T-helper 1 cell treated with Interleukin-12 subunit alpha and Interleukin-12 subunit beta and Interleukin-4 antibody, amounts not matched to agents 30 μg/mL and 1 μg/mL, for 36 hours (primary cell): ENCODE results near the gene NIBAN1.
A peak's percentile ranks its signal among the peaks of the same experiment; 100 is the strongest.

Experiments
- H3K27ac Mint-ChIP-seq: one replicate; pipeline ENCODE4 v1.8.0; 2021; ENCODE audit warnings: mild to moderate bottlenecking, mixed read lengths
- H3K27me3 Mint-ChIP-seq: one replicate; pipeline ENCODE4 v1.8.0; 2021; ENCODE audit warnings: low read depth, mixed read lengths
- H3K36me3 Mint-ChIP-seq: one replicate; pipeline ENCODE4 v1.8.0; 2021; ENCODE audit warnings: low read depth, mixed read lengths
- H3K4me1 Mint-ChIP-seq: one replicate; pipeline ENCODE4 v1.8.0; 2021; ENCODE audit warnings: low read depth, mixed read lengths
- H3K4me3 Mint-ChIP-seq: one replicate; pipeline ENCODE4 v1.8.0; 2021; ENCODE audit warnings: mild to moderate bottlenecking, moderate library complexity, mixed read lengths
- H3K9me3 Mint-ChIP-seq: one replicate; pipeline ENCODE4 v1.8.0; 2021; ENCODE audit warnings: mixed read lengths

Gene NIBAN1

DNA sequence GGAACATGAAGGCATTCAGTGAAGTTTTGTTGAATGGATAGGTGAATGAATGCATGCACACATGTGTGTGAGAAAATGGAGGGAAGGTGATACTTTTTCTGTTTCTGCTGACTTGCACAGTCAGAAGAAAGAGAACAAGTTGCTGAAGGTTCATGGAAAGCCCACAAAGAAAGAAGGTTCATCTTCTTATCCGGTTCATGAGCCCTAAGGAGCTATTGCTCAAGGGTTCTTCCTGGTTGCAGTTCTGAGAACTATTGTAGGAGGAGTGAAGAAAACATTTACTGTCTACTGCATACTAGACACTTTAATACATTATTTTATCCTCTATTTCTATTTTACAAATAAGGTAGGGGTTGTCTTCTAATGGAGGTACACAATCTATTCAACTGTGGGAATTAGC is 13.4 kb upstream of the NIBAN1 start:
- Mint-ChIP-seq H3K4me1 (no peaks in the 10 kb centered on the region), H3K27ac (no peak overlapping the region), H3K36me3 (no peaks in the 10 kb centered on the region), H3K9me3 (no peaks in the 10 kb centered on the region), H3K27me3 (peaks cover 54% of the 10 kb centered on the region), H3K4me3 (no peak overlapping the region)

DNA sequence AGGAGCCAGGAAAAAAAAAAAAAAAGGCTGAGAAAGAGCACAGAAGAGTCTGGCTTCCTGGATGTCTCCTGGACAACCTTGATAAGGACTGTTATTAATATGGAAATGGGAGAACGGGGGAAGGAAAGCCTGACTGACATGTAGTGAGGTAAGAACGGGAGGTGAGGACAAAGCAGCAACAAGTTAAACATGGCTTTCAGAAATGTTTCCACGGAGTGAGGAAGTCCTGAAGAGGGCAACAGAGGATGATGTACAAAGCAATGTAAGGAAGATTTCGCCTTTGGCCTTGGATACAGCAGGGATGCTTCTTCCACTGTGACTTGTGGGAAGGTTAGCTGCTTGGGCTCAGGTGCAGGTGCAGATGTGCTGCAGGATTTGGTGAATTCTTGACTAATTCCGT is 11.9 kb upstream of the NIBAN1 start:
- Mint-ChIP-seq H3K4me1 (peaks cover 2% of the 10 kb centered on the region), H3K27ac (no peak overlapping the region), H3K9me3 (no peaks in the 10 kb centered on the region), H3K4me3 (no peak overlapping the region), H3K36me3 (no peaks in the 10 kb centered on the region), H3K27me3 (peaks cover 54% of the 10 kb centered on the region)

DNA sequence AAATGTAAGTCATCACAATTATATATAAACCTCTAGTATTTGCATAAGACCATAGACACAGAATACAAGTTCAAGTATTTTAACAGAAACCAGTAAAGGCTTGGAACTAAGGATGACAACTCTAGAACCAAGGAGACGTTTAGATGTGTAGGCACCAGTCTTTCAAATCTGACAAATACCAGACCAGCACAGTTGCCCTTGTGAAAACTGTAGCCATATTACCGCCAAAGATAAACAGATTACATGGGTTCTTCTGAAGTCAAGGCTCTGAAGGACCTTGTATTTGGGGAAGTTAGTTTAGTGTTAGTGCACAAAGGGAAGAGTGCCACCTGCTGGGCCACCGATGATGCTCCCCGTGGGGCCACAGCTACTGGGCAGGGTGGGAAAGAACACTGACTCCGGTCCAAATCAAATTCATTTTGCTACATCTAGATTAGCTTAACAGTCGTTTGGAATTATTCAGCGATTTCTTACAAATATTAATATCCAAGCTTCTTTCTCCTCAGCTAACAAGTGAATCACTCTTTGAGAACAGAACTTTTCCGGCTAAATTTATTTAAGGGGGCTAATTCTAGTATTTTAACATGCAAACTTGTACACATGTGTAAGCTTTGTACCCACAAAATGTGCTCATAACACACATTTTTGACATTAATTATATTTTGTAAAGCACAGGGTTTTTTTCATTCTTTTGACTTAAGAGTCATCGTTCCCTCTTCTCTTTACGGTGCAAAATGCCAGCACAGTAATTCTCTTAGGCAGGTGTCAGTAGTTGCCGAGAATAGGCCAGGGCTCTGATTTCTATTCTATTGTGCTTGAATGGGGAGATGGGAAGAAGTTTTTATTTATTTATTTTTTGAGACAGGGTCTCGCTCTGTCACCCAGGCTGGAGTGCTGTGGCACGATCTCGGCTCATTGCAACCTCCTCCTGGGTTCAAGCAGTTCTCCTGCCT is 8.0 kb upstream of the NIBAN1 start:
- H3K9me3 Mint-ChIP-seq, result no peaks in the 10 kb centered on the region
- no peak overlapping the region for H3K27ac Mint-ChIP-seq
- no peak overlapping the region for H3K4me3 Mint-ChIP-seq
- H3K36me3 Mint-ChIP-seq, result no peaks in the 10 kb centered on the region
- peaks cover 55% of the 10 kb centered on the region for H3K27me3 Mint-ChIP-seq
- H3K4me1 Mint-ChIP-seq, result peaks cover 2% of the 10 kb centered on the region

DNA sequence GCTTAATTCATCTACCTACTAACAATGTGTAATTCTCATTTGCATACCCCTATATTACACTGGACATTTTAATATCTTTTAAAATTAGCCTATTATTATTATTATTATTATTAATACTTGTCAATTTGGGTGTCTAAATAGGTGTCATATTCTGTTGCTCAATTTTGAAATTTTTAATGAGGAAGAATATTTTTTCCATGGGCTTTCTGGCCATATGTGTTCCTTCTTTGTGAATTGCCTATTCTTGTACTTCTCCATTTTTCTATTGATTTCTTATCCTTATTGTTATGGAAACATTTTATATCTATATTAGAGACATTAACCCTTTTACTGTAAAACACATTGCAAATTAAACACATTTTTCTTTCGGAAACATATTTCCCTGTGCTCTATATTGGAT is 6.4 kb upstream of the NIBAN1 start:
- no peaks in the 10 kb centered on the region for H3K9me3 Mint-ChIP-seq
- H3K27me3 Mint-ChIP-seq, result peaks cover 49% of the 10 kb centered on the region
- peaks cover 2% of the 10 kb centered on the region for H3K36me3 Mint-ChIP-seq
- no peak overlapping the region for H3K4me3 Mint-ChIP-seq
- peaks cover 10% of the 10 kb centered on the region for H3K4me1 Mint-ChIP-seq
- no peak overlapping the region for H3K27ac Mint-ChIP-seq

DNA sequence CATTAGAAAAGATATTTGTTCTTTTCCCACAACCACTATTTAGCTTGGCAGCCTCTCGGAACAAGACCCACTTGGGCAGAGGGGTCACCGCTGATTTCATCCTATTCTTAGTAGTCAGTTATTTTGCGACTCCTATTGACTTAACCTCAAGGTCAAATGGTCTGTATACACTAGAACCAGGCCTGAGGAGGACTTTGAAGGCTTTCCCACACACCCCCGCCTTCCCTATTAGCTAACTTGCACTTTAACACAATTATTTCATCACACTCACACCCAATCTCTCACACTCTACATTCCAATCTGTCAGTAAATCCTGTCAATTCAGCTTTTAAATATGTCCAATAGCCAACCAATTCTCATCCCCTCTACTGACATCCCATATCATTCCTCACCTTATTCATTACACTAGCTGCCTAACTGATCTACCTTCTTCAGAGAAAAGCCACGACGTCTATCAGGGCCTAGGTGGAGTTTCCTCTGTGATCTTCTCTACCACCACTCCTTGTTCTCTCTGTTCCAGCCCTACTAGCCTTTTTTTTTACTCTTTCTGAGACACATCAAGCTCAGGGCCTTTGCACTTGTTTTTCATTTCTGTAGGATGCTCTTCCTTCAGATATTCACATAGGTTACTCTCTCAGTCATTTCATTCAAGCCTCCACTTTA is 1.0 kb upstream of the NIBAN1 start:
- Mint-ChIP-seq H3K36me3 (peaks cover 6% of the 10 kb centered on the region), H3K4me3 (peak overlapping the region; percentile 74), H3K27ac (peak overlapping the region; percentile 58)

DNA sequence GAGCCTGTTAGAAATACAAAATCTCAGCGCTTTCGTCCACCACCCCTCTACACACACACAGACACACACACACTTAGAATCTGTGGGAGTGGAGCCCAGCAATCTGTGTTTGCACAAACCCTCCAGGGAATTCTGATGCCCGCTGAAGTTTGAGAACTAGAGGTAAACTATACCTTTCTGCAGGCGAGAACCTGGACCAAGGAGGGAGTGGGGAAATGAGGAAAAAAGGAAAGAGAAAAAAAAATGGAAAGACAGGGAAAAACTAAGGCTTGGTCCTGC is 468 bp upstream of the NIBAN1 start:
- Mint-ChIP-seq H3K4me3 (peak overlapping the region; percentile 75), H3K27me3 (peaks cover 22% of the 10 kb centered on the region), H3K4me1 (peaks cover 37% of the 10 kb centered on the region), H3K9me3 (no peaks in the 10 kb centered on the region), H3K36me3 (peaks cover 9% of the 10 kb centered on the region), H3K27ac (peak overlapping the region; percentile 70)

More for the DNA sequence above, 1.0 kb upstream of the NIBAN1 start:
- Mint-ChIP-seq H3K27me3 (peaks cover 22% of the 10 kb centered on the region), H3K4me1 (peaks cover 34% of the 10 kb centered on the region), H3K9me3 (no peaks in the 10 kb centered on the region)

DNA sequence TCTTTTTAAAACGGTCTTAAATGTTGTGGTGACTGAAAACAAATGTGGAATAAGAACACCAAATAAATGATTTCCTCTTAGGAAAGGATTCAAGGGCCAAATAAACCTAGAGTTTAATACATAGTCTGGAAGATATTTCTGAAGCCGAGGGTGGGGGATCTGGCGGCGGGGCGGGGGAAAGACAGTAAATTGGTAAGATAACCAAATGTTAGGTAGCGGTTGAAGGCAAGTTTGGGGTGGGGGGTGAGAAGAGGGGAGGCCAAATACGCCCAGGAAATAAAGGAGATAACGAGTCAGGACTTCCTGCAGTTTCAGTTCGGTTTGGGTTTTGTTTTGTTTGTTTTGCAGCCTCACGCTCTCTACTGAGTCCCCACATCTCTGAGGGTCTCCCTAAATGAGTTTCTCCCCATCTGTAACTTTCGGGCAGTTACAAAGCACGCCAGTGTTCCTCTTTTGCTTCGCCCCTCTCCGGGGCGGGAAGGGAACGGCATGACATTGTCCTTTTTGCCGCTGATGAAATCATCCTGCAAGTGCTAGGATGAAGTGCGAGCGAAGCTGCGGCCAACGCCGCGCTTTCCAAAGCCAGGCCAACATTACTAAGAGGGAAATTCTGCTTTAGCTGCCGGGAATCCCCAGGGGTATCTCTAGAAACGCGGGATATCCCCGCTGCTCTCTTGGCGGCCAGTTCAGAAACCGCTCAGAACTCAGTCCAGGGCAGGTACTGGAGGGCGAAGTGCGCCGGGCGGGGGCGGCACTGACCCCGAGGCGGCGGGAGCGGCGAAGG is 844 bp downstream of the NIBAN1 start:
- Mint-ChIP-seq H3K4me1 (peaks cover 45% of the 10 kb centered on the region), H3K27me3 (peaks cover 13% of the 10 kb centered on the region), H3K4me3 (peak overlapping the region; percentile 81)

DNA sequence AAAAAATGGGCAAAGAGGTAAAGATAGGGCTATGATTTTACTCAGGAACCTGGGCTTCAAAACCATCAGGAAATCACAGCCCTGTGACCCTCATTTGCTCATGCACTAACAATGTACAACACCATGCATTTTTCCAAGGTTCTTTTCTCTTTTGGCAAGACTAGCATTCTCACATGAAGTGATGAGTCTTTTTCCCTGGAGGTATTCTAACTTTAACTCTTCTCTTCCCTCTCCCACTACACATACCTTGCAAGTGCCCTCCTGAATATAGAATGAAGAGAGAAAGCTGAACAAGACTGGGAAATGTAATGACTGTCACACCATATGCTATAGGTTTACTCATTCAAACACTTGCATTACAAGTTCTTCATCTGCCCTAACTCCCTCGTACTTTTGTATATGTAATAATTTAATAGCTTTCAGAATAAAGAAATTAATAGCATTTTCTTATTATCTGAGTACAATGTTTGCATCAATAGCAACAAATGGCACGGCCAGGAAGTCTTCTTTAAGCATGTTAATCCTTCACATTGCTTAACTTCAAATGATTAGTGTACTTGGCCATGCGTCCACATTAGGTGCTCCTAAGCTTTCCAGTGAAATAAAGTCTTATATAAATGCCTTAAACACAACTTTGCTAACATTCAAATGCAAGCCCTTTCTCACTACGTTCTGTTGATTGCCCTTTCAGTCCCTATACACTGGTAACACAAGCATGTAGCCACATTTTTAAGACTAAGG is 1.8 kb downstream of the NIBAN1 start:
- peaks cover 47% of the 10 kb centered on the region for H3K4me1 Mint-ChIP-seq
- H3K27me3 Mint-ChIP-seq, result peaks cover 8% of the 10 kb centered on the region
- no peak overlapping the region for H3K27ac Mint-ChIP-seq
- H3K36me3 Mint-ChIP-seq, result peaks cover 9% of the 10 kb centered on the region
- H3K9me3 Mint-ChIP-seq, result no peaks in the 10 kb centered on the region
- H3K4me3 Mint-ChIP-seq, result peak overlapping the region; percentile 81

More for the DNA sequence above, 844 bp downstream of the NIBAN1 start:
- peak overlapping the region; percentile 80 for H3K27ac Mint-ChIP-seq
- peaks cover 9% of the 10 kb centered on the region for H3K36me3 Mint-ChIP-seq
- no peaks in the 10 kb centered on the region for H3K9me3 Mint-ChIP-seq

DNA sequence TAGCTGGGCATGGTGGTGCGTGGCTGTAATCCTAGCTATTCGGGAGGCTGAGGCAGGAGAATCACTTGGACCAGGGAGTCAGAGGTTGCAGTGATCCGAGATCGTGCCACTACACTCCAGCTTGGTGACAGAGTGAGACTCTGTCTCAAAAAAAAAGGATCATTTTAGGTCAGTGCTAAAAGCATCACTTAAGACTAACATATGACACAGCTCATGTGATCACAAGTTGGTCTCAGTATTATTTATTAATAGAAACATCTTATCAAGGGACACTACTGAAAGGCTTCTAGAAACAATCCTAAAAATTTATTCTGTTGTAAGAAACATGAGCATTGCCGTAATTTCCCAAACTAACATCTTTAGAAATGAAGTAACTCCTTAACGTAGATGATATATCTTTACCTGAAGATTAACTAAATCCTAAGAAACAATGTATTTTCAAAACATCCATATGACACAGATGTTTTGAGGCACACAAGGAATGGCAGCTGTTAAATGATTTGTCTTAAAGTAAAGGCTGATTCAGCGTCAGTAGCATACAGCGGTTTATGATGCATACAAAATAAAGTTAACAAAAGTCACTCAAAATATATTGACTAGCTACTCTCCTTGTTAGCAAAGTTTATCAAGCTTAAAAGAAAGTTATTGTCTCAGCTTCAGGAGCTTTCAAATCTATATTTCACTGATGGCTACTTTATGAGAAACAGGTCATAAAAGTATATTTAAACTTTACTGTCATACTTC is 2.6 kb downstream of the NIBAN1 start:
- peaks cover 47% of the 10 kb centered on the region for H3K4me1 Mint-ChIP-seq
- no peak overlapping the region for H3K27ac Mint-ChIP-seq

DNA sequence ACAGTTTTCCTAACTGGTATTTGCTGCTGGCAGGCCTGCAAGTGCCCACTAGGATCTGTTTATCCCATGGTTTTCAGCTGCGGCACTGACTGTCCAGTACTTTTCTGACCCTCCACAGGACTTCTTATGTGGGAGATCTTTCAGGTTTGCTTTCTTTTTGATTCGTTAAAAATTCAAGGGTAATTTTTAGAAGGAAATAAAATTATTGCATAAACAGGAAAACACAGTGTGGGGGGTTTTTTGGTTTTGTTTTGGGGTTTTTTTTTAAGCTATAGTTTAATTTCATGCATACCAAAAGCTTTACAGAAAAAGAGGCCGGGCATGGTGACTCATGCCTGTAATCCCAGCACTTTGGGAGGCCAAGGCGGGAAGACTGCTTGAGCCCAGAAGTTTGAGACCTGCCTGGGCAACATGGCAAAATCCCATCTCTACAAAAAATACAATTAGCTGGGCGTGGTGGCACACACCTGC is 3.6 kb downstream of the NIBAN1 start:
- Mint-ChIP-seq H3K4me3 (peak overlapping the region; percentile 3), H3K4me1 (peaks cover 39% of the 10 kb centered on the region), H3K9me3 (no peaks in the 10 kb centered on the region), H3K36me3 (peaks cover 10% of the 10 kb centered on the region), H3K27me3 (no peaks in the 10 kb centered on the region), H3K27ac (no peak overlapping the region)

More for the DNA sequence above, 2.6 kb downstream of the NIBAN1 start:
- H3K36me3 Mint-ChIP-seq, result peaks cover 8% of the 10 kb centered on the region
- peaks cover 5% of the 10 kb centered on the region for H3K27me3 Mint-ChIP-seq
- H3K4me3 Mint-ChIP-seq, result no peak overlapping the region
- H3K9me3 Mint-ChIP-seq, result no peaks in the 10 kb centered on the region

DNA sequence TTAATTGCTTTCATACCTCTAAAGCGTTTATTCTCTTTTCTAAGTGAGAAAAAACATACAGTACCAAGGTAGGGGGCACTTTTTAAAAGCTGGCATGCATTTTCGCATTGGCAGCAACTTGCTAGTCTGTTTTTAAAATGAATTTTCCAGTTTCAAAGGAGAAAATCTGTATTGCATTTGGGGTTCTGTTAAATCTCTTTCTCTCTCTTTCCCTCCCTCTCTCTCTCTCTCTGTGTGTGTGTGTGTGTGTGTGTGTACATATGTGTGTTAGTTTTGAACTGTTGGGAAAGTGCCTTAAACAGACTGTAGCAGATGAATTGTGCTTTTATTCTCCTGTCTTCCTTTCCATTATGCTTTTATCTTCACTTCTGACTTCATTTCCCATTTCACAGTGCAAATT is 7.3 kb downstream of the NIBAN1 start:
- Mint-ChIP-seq H3K36me3 (peaks cover 21% of the 10 kb centered on the region), H3K27me3 (peaks cover 3% of the 10 kb centered on the region), H3K9me3 (no peaks in the 10 kb centered on the region), H3K4me3 (no peak overlapping the region), H3K4me1 (peaks cover 22% of the 10 kb centered on the region), H3K27ac (no peak overlapping the region)

DNA sequence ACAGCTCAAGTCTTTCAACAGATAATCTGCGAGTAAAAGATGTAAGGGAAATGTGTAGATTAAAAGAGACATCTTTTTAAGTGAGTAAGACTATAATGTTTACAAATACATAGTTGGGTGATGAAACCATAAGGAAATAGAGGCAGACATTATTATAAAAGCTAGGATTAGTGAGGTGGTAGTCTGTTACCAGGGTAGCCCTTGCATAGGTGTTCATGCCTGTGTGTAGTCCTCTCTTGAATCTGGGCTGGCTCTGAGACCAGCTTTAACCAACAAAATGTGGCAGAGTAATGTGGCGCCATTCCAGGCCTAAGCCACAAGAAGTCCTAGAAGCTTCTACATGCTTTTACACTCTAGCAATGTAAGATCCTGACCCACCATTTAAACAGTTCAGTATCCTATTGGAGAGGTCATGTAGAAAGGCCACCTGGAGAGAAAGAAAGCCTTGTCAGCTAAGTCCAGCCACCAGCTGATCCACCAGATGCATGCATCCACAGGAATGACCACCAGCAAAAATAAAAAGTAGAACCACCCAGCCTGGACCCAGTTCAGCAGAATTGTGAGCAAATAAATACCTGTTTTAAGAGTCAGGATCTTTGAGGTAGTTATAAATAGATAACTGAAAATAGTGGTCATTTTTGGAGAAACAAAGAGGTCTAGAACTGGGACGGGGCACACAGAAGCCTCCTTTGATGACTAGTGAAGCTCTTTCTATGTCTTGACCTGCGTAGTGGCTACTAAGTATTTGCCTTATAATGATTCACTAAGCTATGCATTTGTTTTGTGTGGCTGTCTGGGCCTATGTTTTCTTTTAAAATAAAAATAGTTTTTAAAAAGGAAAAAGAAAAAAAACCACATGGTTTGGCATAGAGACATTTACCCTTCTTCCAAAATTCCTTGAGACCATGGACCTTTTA is 8.1 kb downstream of the NIBAN1 start:
- H3K9me3 Mint-ChIP-seq, result peaks cover 2% of the 10 kb centered on the region
- H3K4me3 Mint-ChIP-seq, result no peak overlapping the region
- H3K27ac Mint-ChIP-seq, result no peak overlapping the region
- H3K4me1 Mint-ChIP-seq, result peaks cover 22% of the 10 kb centered on the region
- H3K36me3 Mint-ChIP-seq, result peaks cover 28% of the 10 kb centered on the region
- H3K27me3 Mint-ChIP-seq, result peaks cover 3% of the 10 kb centered on the region

DNA sequence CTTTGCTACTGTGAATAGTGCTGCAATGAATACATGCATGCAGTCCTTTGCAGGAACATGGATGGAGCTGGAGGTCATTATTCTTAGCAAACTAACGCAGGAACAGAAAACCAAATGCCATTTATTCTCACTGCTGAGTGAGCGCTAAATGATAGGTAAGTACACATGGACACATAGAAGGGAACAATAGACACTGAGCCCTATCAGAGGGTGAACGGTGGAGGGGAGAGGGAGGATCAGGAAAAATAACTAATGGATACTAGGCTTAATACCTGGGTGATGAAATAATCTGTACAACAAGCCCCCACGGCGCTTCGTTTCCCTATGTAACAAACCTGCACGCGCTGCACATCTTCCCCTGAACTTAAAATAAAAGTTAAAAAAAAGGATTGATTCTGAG is 8.9 kb downstream of the NIBAN1 start:
- Mint-ChIP-seq H3K27ac (no peak overlapping the region), H3K9me3 (peaks cover 3% of the 10 kb centered on the region), H3K4me3 (no peak overlapping the region), H3K36me3 (peaks cover 29% of the 10 kb centered on the region), H3K4me1 (peaks cover 17% of the 10 kb centered on the region), H3K27me3 (peaks cover 3% of the 10 kb centered on the region)
